ENCODE measurements around the gene SPATA6L.

GRCh38 chr9:4639420-4639819 is 26.9 kb downstream of the SPATA6L start:
- TF ChIP-seq ATF1 (CRISPR knock-in tag; IDR thresholded peaks at IDR 0.05) (no peak), ETV6 (CRISPR knock-in tag; IDR thresholded peaks at IDR 0.05) (no peak), NFYB (CRISPR knock-in tag; conservative IDR thresholded peaks at IDR 0.05; ENCODE audit: low read depth) (no peak), FOXP1 (CRISPR knock-in tag; IDR thresholded peaks at IDR 0.05; ENCODE audit: borderline replicate concordance) (no peak), CREB1 (CRISPR knock-in tag; IDR thresholded peaks at IDR 0.05) (no peak), STAT6 (CRISPR knock-in tag; conservative IDR thresholded peaks at IDR 0.05; ENCODE audit: low read depth) (no peak), ATF3 (CRISPR knock-in tag; conservative IDR thresholded peaks at IDR 0.05) (no peak), SP1 (CRISPR knock-in tag; conservative IDR thresholded peaks at IDR 0.05) (no peak), SMAD4 (CRISPR knock-in tag; IDR thresholded peaks at IDR 0.05) (no peak)
- TF ChIP-seq, protein P1, sequence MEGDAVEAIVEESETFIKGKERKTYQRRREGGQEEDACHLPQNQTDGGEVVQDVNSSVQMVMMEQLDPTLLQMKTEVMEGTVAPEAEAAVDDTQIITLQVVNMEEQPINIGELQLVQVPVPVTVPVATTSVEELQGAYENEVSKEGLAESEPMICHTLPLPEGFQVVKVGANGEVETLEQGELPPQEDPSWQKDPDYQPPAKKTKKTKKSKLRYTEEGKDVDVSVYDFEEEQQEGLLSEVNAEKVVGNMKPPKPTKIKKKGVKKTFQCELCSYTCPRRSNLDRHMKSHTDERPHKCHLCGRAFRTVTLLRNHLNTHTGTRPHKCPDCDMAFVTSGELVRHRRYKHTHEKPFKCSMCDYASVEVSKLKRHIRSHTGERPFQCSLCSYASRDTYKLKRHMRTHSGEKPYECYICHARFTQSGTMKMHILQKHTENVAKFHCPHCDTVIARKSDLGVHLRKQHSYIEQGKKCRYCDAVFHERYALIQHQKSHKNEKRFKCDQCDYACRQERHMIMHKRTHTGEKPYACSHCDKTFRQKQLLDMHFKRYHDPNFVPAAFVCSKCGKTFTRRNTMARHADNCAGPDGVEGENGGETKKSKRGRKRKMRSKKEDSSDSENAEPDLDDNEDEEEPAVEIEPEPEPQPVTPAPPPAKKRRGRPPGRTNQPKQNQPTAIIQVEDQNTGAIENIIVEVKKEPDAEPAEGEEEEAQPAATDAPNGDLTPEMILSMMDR (IDR thresholded peaks at IDR 0.05), result no peak

Measured in WTC11 (cell line).